SK-N-SH treated with all-trans-retinoic acid at 6 μM for 48 hours (cell line): Measurements from ENCODE around the gene AKTIP.

Experiments used
- ARNTL ChIP-seq: fragments of 450-650 bp; formaldehyde crosslinking; IDR thresholded peaks from 2 replicates; pipeline ENCODE4 v1.5.0; 2020; ENCODE audit warnings: low read depth, mild to moderate bottlenecking, moderate library complexity, borderline replicate concordance
- CSDC2 ChIP-seq: fragments of 250-450 bp; sonication (Bioruptor Pico); IDR thresholded peaks from 2 replicates; pipeline ENCODE4 v1.5.0; 2020; ENCODE audit warnings: mild to moderate bottlenecking, moderate library complexity
- ESRRG ChIP-seq: fragments of 250-450 bp; sonication (Bioruptor Pico); IDR thresholded peaks from 2 replicates; pipeline ENCODE4 v1.6.1; 2021; ENCODE audit warnings: mild to moderate bottlenecking
- ISL1 ChIP-seq: fragments of 250-450 bp; sonication (Bioruptor Pico); IDR thresholded peaks from 2 replicates; pipeline ENCODE4 v2.1.2; 2022; ENCODE audit warnings: mild to moderate bottlenecking, moderate library complexity
- RARB ChIP-seq: fragments of 250-450 bp; sonication (Bioruptor Pico); IDR thresholded peaks from 2 replicates; pipeline ENCODE4 v1.8.0; 2021; ENCODE audit warnings: mild to moderate bottlenecking, moderate library complexity
- SNAI2 ChIP-seq: fragments of 250-450 bp; sonication (Bioruptor Pico); IDR thresholded peaks from 2 replicates; pipeline ENCODE4 v1.5.0; 2020; ENCODE audit warnings: mild to moderate bottlenecking, moderate library complexity
- ZC3H10 ChIP-seq: fragments of 250-450 bp; sonication (Bioruptor Pico); IDR thresholded peaks from 2 replicates; pipeline ENCODE4 v1.5.1; 2021; ENCODE audit warnings: mild to moderate bottlenecking, moderate library complexity
- ZFP3 ChIP-seq: fragments of 250-450 bp; sonication (Bioruptor Pico); IDR thresholded peaks from 2 replicates; pipeline ENCODE4 v1.5.0; 2020; ENCODE audit warnings: mild to moderate bottlenecking, moderate library complexity
- ZNF565 ChIP-seq: fragments of 450-650 bp; formaldehyde crosslinking; conservative IDR thresholded peaks from 2 replicates; pipeline ENCODE4 v1.5.0; 2020; ENCODE audit warnings: low read depth, mild to moderate bottlenecking, moderate library complexity
- ZNF70 ChIP-seq: fragments of 450-650 bp; formaldehyde crosslinking; IDR thresholded peaks from 2 replicates; pipeline ENCODE4 v1.5.0; 2020; ENCODE audit warnings: mild to moderate bottlenecking, moderate library complexity
- TF ChIP-seq, protein P1 (sequence below): fragments of 250-450 bp; sonication (Bioruptor Pico); IDR thresholded peaks from 2 replicates; pipeline ENCODE4 v1.5.1; 2021; ENCODE audit warnings: mild to moderate bottlenecking, moderate library complexity
- TF ChIP-seq, protein P2 (sequence below): fragments of 250-450 bp; sonication (Bioruptor Pico); IDR thresholded peaks from 2 replicates; pipeline ENCODE4 v1.8.0; 2020; ENCODE audit warnings: mild to moderate bottlenecking, moderate library complexity, borderline replicate concordance
- TF ChIP-seq, protein P3 (sequence below): fragments of 250-450 bp; sonication (Bioruptor Pico); IDR thresholded peaks from 2 replicates; pipeline ENCODE4 v1.5.1; 2020; ENCODE audit warnings: low read depth, mild to moderate bottlenecking, moderate library complexity

DNA sequence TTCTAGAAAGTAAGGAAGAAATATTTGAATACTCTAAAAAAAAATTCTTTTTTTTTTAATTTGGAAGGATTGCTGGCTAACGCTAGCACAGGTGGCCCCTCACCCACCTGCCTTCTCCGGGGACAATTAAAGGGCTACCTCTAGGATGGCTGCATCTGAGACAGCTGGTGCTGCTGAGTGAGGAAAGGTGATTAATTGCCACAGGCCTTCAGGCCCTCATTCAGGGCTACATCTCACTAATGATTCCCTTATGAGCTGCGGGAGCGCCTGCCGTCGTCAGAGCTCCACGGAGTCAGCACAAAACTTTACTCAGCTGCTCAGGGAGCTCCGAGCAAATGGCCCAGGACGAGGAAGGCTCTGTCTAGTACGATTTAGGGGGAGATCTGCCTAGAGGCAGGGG is 27.0 kb upstream of the AKTIP start:
- TF ChIP-seq, protein P1, sequence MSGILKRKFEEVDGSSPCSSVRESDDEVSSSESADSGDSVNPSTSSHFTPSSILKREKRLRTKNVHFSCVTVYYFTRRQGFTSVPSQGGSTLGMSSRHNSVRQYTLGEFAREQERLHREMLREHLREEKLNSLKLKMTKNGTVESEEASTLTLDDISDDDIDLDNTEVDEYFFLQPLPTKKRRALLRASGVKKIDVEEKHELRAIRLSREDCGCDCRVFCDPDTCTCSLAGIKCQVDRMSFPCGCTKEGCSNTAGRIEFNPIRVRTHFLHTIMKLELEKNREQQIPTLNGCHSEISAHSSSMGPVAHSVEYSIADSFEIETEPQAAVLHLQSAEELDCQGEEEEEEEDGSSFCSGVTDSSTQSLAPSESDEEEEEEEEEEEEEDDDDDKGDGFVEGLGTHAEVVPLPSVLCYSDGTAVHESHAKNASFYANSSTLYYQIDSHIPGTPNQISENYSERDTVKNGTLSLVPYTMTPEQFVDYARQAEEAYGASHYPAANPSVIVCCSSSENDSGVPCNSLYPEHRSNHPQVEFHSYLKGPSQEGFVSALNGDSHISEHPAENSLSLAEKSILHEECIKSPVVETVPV = no peak
- TF ChIP-seq ZFP3 (CRISPR knock-in tag) = no peak
- no peak for TF ChIP-seq ISL1 (CRISPR knock-in tag)
- TF ChIP-seq, protein P2, sequence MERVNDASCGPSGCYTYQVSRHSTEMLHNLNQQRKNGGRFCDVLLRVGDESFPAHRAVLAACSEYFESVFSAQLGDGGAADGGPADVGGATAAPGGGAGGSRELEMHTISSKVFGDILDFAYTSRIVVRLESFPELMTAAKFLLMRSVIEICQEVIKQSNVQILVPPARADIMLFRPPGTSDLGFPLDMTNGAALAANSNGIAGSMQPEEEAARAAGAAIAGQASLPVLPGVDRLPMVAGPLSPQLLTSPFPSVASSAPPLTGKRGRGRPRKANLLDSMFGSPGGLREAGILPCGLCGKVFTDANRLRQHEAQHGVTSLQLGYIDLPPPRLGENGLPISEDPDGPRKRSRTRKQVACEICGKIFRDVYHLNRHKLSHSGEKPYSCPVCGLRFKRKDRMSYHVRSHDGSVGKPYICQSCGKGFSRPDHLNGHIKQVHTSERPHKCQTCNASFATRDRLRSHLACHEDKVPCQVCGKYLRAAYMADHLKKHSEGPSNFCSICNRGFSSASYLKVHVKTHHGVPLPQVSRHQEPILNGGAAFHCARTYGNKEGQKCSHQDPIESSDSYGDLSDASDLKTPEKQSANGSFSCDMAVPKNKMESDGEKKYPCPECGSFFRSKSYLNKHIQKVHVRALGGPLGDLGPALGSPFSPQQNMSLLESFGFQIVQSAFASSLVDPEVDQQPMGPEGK (CRISPR knock-in tag) = no peak
- TF ChIP-seq RARB (CRISPR knock-in tag) = no peak
- no peak for TF ChIP-seq CSDC2
- TF ChIP-seq, protein P3, sequence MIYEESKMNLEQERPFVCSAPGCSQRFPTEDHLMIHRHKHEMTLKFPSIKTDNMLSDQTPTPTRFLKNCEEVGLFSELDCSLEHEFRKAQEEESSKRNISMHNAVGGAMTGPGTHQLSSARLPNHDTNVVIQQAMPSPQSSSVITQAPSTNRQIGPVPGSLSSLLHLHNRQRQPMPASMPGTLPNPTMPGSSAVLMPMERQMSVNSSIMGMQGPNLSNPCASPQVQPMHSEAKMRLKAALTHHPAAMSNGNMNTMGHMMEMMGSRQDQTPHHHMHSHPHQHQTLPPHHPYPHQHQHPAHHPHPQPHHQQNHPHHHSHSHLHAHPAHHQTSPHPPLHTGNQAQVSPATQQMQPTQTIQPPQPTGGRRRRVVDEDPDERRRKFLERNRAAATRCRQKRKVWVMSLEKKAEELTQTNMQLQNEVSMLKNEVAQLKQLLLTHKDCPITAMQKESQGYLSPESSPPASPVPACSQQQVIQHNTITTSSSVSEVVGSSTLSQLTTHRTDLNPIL (CRISPR knock-in tag) = no peak
- TF ChIP-seq SNAI2 (CRISPR knock-in tag) = no peak
- no peak for TF ChIP-seq ZNF565 (CRISPR knock-in tag)
- no peak for TF ChIP-seq ZNF70 (CRISPR knock-in tag)
- no peak for TF ChIP-seq ESRRG (CRISPR knock-in tag)
- no peak for TF ChIP-seq ARNTL (CRISPR knock-in tag)
- TF ChIP-seq ZC3H10 (CRISPR knock-in tag) = no peak
